T-helper 9 cell (primary cell): ENCODE measurements around the gene GTPBP10.
"Not testable (repeated sequence)": the region's sequence is repeated elsewhere in the genome, so short reads cannot be mapped to it uniquely, and the experiment has no call there.

Experiments
- DNase-seq: peaks from one replicate; pipeline ENCODE4 v3.0.0-alpha.2; 2020
- total RNA-seq, 2 donors: gene quantifications; one replicate each; lab custom pipeline; 2026; lab: John Stamatoyannopoulos, UW

The GTPBP10 gene
- total RNA-seq, result 14.7 to 32.0 reads per million in 2 donors

GRCh38 chr7:90346336-90347125 is at the start of gene GTPBP10:
Gene GTPBP10 (plus strand): TSS chr7:90346716. CDS start chr7:90346742, 26 bp downstream.
- peak; percentile 88 for DNase-seq

- DNase-seq, result no peak
Observed at GRCh38 chr7:90298145-90299038, 48.1 kb upstream of the GTPBP10 start.

DNA sequence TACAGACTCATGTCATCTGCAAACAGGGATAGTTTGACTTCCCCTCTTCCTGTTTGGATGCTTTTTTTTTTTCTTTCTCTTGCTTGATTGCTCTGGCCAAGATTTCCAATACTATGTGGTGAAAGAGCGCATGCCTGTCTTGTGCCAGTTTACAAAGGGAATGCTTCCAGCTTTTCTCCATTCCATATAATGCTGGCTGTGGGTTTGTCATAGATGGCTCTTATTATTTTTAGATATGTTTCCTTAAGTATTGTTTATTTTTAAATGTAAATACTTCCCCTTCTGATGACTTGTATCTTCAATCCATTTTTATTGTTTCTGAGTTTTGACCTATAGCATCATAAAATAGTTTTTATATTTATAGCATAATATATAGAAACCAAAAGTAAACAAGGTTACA is 43.3 kb upstream of the GTPBP10 start:
- DNase-seq, result no peak

- DNase-seq, result no peak
Observed at GRCh38 chr7:90309872-90310271, 36.6 kb upstream of the GTPBP10 start.

DNA sequence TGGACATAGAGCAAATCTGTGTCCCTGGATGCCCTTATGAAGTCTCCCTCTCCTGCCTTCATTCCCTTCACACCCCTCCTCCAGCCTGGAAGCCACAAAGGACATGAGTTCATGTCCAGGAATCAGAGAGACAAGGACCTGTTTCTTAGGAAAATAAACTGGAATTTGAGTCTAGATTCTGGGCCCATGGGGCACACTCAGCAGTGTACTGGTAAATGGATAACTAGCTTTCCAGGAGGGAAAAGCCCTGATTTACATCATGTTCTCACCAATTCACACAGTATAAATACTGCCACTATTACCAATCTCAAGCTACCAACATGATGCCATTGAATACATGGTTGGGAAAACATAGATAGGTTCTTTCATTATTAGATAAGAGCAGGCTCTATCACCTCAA is 35.3 kb upstream of the GTPBP10 start:
- DNase-seq, result no peak

DNA sequence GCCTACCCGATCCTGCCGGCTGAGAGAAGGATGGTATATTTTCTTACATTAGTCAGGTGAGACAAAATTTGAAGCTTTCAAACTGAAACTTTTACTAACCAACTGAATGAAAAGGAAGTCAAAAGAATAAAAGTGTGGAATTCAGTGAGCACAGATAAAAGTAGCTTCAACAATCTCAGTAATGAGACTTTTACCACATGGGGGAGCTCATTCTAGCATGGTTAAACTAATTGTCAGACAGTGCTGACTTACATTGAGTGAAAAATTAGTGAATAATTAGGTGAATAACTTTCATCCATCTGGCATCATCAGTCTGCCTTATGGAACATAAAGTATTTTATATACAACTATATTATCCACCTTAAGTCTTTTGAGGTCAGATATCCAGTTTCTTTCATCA is 33.8 kb upstream of the GTPBP10 start:
- no peak for DNase-seq

DNA sequence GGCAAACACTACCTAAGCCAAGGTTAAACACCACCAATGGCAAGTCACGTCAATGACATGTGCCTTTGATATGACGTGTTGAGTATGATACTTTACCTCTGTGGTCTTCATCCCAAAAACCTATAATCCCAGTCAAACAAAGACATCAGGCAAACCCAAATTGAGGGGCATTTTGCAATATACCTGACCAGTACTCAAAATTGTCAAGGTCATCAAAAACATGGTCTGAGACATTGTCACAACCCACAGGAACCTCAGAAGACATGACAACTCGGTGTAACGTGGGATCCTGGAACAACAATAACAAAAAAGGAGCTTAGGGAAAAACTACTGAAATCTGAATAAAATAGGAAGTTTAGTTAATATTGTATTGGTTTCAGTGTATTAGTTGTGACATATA is 32.6 kb upstream of the GTPBP10 start:
- DNase-seq, result no peak

- DNase-seq, result no peak
Observed at GRCh38 chr7:90320014-90320413, 26.5 kb upstream of the GTPBP10 start.

DNA sequence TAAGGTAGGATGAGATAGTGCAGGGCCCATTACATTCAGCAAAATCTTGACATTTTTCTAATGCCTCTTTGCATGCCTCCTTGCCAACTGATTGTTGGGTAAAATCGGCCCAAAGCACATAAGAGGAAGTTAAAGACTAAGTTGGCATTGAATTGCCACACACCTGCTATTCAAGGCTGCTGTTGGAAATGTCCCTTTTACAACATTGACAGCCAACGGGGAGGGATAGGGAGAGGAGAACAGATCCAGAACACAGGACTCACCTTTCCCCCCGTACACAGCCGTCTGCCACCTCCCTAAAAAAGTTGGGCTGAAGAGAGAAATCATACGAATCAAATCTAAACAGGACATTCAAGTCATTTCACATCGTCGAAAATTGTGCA is 26.1 kb upstream of the GTPBP10 start:
- no peak for DNase-seq

- DNase-seq, result no peak
Observed at GRCh38 chr7:90320801-90321494, 25.6 kb upstream of the GTPBP10 start, which contains the start of gene FAM237B. Gene FAM237B (minus strand): TSS chr7:90321304. CDS start chr7:90319748, 1,556 bp downstream.

GRCh38 chr7:90322837-90323236 is 23.7 kb upstream of the GTPBP10 start:
- DNase-seq, result no peak

GRCh38 chr7:90326500-90326899 is 20.0 kb upstream of the GTPBP10 start:
- DNase-seq, result no peak

DNA sequence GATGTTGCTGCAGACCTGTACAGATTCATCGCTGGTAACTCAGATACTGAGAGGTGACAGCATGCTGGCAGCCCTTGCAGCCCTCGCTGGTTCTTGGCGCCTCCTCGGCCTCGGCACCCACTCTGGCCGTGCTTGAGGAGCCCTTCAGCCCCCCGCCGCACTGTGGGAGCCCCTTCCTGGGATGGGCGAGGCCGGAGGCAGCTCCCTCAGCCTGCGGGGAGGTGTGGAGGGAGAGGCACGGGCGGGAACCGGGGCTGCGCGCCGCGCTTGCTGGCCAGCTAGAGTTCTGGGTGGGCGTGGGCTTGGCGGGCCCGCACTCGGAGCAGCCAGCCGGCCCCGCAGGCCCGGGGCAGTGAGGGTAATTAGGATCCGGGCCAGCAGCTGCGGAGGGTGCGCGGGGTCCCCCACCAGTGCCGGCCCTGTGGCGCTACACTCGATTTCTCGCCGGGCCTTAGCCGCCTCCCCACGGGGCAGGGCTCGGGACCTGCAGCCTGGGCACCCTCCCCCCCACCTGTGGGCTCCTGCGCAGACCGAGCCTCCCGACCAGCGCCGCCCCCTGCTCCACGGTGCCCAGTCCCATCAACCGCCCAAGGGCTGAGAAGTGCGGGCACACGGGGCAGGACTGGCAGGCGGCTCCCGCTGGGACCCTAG is 12.2 kb upstream of the GTPBP10 start:
- DNase-seq, result no peak

- DNase-seq, result not testable (repeated sequence)
Observed at GRCh38 chr7:90334926-90335325, 11.6 kb upstream of the GTPBP10 start.

- no peak for DNase-seq
Observed at GRCh38 chr7:90337106-90337505, 9.4 kb upstream of the GTPBP10 start.

GRCh38 chr7:90345016-90345415 is 1.5 kb upstream of the GTPBP10 start:
- DNase-seq, result no peak

DNA sequence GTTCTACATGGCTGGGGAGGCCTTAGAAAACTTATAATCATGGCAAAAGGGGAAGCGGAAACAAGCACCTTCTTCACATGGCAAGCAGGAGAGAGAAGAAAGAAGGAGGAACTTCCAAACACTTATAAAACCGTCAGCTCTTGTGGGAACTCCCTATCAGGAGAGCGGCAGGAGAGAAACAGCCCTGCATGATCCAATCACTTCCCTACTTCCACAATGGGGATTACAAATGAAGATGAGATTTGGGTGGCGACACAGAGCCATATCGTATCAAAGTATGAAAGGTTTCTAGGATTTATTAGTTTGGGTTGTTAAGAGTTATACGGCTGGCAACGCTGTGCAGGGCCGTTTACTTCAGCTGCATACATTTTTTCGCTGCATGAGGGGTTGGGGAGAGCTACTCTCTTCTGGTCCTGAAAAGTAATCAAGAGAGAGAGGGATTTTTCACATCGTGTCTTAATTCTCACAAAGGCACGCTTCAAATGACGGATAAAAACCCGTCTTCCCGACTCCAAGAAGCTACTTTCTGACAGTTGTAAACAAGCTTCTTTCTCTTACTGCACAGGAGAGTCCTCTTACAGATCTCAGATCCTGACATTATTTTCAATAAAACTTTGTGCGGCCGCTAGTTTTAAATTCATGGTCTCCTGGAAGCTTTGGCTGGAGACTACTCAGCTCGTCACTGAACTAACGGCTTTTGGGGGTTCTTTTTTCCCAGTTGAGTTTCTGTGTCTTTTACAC is 751 bp upstream of the GTPBP10 start:
- no peak for DNase-seq

DNA sequence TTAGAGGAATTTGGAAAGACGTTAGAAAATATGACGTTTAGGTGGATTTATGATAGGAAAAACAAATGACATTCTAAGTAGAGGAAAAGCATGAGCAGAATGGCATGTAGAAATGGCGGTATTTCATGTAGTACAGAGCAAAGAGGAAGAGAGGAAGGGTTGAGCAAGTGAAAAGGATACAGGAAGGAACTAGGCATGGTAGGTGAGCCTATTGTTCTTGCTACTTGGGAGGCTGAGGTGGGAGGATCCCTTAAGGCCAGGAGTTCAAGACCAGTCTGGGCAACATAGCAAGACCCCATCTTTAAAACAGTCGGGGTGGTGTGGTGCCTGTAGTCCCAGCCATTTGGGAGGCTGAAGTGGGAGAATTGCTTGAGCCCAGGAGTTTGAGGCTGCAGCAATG is 1.2 kb downstream of the GTPBP10 start:
- DNase-seq, result no peak

DNA sequence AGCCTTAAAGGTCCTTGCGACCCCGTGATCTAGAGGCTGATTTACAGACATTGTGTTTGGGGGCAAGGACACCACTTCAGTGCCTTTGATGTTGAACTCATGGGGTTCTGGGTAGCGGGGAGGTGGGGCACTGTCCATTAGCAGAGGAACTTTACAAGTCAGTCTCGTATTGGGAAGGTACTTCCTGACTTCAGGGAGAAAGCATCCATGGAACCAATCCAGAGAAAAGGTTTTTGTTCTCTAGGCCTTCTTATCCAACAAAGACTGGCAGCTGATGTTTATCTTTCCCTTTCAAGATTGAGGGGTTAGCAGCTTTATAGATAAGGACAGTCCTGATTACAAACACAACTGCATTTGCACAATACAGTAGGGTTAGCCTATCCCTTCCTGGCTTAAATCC is 2.8 kb downstream of the GTPBP10 start:
- no peak for DNase-seq

DNA sequence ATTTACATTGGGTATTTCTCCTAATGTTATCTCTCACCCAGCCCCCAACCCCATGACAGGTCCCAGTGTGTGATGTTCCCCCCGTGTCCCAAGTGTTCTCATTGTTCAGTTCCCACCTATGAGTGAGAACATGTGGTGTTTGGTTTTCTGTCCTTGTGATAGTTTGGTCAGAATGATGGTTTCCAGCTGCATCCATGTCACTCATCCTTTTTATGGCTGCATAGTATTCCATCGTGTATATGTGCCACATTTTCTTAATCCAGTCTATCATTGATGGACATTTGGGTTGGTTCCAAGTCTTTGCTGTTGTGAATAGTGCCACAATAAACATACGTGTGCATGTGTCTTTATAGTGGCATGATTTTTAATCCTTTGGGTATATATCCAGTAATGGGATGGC is 3.5 kb downstream of the GTPBP10 start:
- not testable (repeated sequence) for DNase-seq

DNA sequence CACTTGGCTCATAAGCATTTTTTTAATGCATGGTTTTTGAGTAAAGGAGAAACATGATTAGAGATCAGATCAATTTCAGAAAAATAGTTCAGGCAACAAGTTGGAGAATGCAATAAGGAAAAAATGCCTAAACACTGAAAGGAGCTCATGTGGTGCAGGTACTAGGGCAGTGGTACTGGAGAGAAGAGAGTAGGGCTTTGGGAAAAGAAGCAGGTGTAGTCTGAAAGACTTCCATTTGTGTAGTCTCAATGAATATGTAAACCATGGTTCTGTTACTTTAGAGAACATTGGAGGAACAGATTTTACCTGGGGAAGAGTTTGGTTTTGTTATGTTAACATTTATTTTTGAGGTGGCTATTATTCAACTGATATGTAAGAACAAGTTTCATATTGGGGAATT is 5.5 kb downstream of the GTPBP10 start:
- no peak for DNase-seq

DNA sequence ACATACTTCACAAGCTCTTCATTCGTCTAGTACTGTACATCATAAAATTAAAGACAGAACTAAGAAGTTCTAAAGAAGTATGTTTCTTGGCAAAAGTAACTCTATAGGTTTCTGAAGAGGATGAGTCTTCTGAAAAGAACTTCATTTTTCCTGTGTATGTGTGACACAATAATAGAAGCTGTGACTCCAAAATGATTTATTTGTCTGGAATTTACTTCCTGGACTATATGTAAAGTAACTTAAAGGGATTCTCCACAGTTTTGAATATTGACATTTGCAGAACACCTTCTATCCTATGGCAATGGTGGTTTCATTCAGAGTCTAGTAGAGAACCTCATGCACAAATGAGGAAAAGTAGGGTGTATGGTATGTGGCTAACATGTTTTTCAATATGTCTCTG is 36.9 kb downstream of the GTPBP10 start:
- no peak for DNase-seq
